Embryonic facial prominence (tissue), 1 donor: ENCODE results near the gene CAND2.

ENCODE experiments used
- DNase-seq: peaks from one replicate; pipeline ENCODE4 v3.0.0-alpha.2; 2016; ENCODE audit errors: extremely low spot score

Gene CAND2

GRCh38 chr3:12807066-12807465 is 10.6 kb downstream of the CAND2 start:
- DNase-seq = no peak

DNA sequence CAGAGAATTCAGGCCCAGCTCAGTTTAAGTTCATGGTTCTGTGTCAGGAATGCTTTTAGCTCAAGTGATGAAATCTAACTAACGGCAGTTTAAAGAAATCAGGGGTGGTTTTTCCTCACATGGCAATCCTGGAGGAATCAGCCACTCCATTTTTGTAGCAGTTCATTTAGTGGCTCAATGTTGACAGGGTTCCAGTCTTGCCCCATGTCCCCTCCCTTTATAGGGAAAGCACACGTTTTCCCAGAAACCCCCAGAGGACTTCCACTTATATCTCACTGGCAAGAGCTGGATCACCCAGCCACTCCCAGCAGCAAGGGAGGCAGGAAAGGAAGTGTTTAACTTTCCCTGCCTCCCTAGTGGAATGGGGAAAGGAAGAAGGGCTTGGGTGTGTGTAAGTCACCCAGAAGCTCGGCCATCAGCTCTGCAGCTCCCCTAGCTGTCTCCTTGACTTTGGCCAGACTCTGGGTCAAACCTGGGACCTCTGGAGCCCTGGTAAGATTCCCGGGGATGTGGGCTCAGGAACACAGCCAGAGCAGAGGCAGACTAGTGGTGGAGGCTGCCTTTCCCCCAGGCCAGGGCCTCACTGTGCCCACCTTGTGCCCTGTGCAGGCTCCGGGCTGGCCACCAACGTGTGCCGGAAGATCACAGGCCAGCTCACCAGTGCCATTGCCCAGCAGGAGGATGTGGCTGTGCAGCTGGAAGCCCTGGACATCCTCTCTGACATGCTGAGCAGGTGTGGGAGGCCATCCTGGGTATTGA is 11.3 kb downstream of the CAND2 start:
- no peak for DNase-seq

GRCh38 chr3:12808587-12808986 is 12.1 kb downstream of the CAND2 start:
- DNase-seq = no peak

DNA sequence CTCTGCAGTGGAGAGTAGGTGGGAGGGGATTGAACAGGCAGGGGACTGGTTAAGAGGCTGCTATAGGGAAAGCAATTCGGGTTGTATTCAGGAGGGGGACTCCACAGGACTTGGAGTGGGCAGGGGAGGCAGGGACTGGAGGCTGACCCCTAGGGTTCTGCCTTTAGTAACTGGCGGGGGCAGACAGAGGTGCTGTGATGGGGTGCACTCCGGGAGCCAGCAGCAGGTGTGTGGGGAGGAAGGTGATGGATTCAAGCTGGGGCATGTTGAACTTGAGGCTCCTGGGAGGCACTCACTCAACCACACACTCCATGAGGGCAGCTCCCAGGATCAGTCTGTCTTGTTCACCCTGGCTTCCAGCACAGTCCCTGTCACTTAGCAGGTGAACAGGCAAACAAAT is 12.5 kb downstream of the CAND2 start:
- DNase-seq = no peak

GRCh38 chr3:12809435-12809834 is 13.0 kb downstream of the CAND2 start:
- no peak for DNase-seq

DNA sequence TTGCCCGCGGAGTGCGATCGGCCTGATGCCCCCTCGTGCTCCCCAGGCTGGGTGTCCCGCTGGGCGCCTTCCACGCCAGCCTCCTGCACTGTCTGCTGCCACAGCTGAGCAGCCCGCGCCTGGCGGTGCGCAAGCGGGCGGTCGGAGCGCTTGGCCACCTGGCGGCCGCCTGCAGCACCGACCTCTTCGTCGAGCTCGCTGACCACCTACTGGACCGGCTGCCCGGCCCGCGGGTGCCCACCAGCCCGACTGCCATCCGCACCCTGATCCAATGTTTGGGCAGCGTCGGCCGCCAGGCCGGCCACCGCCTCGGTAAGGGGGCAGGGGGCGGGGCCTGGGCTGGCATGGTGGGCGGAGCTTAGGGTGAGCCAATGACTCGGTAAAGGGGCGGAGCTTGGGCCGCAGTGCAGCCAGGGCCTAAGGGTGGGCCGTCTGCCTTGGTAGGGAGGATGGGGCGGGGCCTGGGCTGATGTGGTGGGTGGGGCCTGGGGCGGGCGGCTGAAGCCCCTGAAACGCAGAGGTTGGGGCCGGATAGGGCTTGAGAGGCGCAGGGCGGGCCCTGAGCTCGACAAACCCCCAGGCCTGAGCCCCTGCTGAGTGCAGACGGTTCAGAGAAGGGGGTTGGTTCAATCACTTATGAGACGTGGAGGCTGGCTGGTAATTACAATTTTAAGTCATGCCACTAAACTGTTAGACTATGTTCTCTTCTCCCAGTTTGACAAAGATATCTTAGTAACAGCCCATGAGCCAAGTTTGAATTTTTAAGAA is 13.7 kb downstream of the CAND2 start:
- DNase-seq = peak; percentile 83

- no peak for DNase-seq
Measured at GRCh38 chr3:12810961-12811360, 14.5 kb downstream of the CAND2 start.

DNA sequence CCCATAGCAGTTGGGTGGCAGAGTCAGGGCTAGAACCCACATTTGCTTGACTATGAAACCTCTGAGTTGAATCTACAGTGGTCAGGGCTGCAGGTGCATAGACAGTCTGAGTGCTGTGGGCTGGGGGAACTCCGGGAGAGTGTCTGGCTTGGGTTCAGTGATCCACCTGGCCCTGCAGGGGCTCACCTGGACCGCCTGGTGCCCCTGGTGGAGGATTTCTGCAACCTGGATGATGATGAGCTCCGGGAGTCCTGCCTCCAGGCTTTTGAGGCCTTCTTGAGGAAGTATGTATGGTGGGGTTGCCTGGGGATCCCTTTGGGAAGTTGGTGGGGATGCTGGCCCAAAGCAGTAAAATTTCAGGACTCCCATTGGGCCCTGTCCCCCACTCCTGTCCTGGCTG is 16.3 kb downstream of the CAND2 start:
- DNase-seq = no peak

GRCh38 chr3:12813967-12814366 is 17.5 kb downstream of the CAND2 start:
- no peak for DNase-seq

GRCh38 chr3:12815078-12815477 is 18.6 kb downstream of the CAND2 start:
- no peak for DNase-seq

DNA sequence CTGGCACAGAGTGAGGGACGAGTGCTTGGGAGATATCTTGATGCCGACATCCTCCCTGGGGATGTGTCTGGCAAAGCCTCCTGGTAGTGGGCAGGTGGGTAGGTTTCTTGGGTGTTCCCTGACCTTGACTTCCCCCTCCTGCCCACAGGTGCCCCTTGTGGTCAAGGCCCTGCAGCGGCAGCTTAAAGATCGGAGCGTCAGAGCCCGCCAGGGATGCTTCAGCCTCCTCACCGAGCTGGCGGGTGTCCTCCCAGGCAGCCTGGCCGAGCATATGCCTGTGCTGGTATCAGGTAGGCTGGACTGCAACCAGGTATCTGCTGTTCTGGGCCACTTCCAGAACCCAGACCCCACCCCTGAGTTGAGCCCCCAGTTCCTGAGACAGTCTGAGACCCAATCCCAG is 19.2 kb downstream of the CAND2 start:
- DNase-seq = no peak

DNA sequence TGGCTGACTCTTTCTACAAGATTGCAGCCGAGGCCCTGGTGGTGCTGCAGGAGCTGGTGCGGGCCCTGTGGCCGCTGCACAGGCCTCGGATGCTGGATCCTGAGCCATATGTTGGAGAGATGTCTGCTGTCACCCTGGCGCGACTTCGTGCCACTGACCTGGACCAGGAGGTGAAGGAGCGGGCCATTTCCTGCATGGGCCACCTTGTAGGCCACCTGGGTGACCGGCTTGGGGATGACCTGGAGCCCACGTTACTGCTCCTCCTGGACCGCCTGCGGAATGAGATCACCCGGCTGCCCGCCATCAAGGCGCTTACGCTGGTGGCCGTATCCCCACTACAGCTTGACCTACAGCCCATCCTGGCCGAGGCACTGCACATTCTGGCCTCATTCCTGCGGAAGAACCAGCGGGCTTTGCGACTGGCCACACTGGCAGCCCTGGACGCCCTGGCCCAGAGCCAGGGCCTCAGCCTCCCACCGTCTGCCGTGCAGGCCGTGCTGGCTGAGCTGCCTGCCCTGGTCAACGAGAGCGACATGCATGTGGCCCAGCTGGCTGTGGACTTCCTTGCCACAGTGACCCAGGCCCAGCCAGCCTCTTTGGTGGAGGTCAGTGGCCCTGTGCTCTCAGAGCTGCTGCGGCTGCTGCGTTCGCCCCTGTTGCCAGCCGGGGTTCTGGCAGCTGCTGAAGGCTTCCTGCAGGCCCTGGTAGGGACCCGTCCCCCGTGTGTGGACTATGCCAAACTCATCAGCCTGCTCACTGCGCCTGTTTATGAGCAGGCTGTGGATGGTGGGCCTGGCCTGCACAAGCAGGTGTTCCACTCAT is 20.3 kb downstream of the CAND2 start:
- DNase-seq = no peak

DNA sequence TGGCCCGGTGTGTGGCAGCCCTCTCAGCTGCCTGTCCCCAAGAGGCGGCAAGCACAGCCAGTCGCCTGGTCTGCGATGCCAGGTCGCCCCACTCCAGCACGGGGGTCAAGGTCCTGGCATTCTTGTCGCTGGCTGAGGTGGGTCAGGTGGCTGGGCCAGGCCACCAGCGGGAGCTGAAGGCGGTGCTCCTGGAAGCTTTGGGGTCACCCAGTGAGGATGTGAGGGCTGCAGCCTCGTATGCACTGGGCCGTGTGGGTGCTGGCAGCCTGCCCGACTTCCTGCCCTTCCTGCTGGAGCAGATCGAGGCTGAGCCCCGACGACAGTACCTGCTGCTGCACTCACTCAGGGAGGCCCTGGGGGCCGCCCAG is 20.8 kb downstream of the CAND2 start:
- DNase-seq = no peak

DNA sequence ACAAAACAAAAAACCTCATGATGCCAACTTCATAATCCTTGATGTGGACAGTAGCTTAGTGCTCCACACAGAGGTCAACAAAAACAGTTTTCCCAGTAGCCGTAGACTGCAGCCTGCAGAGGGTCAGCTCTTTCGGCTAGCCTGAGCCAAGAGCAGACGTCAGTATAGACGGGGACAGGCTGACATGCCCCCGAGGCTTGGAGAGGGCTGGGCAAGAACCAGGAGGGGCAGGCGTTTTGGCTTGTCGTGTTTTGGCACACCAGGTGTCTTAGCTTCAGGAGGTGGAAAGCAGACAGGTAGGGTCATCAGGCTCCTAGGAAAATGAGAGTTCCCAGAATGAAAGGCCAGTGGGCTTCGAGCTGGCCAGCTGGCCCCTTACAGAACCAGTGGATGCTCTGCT is 21.8 kb downstream of the CAND2 start:
- no peak for DNase-seq

DNA sequence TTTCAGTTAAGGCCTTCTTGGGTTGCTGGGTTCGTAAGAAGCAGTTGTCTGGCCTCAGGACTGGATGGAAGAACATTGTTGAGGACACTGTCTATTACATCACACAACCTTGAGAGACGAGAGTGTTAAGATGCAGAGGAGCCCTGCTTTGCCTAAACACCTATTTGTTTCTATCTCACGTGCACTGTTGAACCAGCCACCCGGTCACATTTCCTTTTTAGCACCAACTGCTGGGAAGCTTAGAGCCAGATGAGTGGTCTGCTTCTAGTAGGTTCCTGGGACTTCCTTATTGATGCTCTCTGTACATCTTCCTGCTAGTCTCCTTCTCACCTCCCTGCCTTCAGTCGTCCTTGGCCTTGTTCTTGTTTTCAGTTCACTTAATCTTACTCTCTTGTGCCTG is 22.3 kb downstream of the CAND2 start:
- no peak for DNase-seq

DNA sequence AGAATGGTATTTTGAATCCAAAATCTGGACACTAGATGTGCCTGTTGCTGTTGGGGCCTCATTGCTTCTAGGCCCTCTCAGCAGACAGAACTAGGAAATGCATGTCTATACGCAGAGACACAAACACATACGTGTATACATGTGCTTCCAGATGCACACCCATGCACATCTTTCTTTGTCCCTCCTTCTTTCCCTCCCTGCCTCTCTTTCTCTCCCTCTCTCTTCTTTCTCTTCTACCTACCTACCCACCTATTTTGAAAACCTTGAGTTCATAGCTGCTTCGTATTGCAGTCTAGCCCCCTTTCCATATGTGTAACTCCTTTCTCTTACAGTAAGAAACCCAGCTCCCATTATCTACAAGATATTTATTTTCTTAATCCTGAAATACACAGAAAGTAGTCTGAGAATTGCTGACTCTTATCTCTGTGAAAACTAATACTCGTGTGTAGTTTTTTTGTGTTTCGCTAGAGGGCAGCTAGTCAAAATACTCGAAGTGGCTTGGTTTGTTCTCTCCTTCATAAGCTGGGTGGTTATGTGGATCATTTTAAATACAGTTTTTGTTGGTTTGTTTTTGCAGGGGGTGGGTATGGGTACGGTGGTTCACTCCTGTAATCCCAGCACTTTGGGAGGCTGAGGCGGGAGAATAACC is 26.4 kb downstream of the CAND2 start:
- DNase-seq = no peak

DNA sequence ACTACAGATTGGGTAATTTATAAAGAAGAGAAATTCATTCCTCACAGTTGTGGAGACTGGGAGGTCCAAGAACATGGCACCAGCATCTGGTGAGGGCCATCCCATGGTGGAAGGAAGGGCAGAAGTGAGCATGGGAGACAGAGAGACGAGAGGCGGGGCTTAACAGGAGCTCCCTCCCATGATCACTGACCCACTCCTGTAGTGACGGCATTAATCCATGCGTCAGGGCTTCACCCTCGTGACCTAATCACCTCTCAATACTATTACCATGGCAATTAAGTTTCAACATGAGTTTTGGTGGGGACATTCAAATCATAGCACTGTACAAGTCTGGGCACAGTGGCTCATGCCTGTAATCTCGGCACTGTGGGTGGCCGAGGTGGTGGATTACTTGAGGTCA is 27.8 kb downstream of the CAND2 start:
- no peak for DNase-seq

DNA sequence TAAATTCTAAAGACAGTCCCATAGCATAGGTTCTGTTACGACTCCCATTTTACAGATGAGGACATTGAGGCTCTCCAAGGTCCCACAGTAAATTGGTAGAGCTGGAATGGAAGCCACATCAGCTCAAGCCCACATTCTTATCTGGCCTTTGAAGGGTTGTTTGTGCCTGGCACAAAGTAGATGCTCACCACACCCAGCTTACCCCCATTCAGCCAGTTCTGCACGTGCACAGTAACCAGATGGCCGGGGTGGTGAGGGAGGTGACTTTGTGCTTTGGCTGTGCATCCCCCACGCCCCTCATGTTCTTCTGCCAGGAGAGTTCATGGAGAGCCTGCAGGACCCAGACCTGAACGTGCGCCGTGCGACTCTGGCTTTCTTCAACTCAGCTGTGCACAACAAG is 28.7 kb downstream of the CAND2 start:
- no peak for DNase-seq

- DNase-seq = no peak
Measured at GRCh38 chr3:12828751-12829150, 32.3 kb downstream of the CAND2 start.

DNA sequence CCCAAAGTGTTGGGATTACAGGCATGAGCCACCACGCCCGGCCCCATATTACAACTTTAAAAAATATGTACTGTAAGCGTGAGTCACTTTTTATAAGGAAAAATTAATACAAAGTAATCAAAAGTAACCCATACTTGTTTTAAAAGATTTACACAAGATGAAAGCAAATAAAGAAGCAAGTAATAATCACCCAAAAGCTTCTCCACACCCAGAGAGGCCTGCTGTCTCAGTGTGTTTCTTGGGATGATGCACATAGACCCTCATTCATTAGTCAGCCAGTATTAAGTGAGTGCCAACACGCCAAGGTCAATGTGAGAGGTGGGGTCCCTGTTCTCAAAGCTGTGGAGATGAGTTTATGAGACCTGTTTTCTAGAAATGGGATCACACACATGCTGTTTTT is 32.9 kb downstream of the CAND2 start:
- no peak for DNase-seq

DNA sequence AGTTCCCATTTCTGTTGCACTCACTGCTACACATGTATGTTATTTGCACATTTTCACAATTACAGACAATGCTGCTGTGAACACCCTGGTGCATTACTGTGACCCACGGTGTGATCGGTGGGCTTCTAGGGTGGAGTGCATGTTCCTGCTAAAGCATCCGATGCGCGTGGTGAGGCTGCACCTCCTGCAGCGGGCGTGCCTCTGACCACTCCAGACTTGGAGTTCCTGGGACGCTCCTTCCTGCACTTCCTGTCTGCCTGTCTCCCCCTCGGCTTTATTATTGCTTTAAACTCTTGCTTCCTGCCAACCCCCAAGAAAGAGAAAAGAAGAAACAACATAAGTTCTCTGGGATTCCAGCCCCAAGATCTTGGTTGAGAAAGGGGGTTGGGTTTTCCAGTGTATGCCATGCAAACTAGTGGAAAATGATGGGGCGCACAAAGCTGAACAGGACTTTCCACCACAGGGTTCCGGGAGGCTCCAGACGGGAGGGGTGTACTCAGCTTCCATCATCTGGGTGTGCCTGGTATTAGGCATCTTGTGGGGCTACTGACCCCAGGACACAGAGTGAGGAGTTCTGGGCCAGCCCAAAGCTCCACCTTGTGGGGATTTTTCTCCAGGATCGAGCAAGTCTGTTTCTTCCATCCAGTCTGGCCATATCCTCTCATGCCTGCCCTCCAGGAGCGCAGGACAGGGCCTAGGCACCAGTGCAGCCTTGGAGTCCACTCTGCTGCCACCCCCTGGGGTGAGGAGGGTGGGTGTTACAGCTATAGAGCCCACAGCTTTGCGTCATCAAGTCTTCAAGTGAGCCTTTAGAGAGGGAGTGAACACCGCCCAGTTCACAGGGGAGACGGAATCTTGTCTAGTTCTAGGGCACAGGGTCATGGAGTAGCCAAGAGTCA is 33.7 kb downstream of the CAND2 start:
- DNase-seq = no peak
